ENCODE data around the gene COL18A1.

COL18A1 gene

GRCh38 chr21:45405819-45406762 lies 1.1 kb downstream of the COL18A1 start:
- no peak for TF ChIP-seq CTCF (IDR thresholded peaks at IDR 0.05; ENCODE audit: borderline replicate concordance, control extremely low read depth, extremely low read depth, insufficient read depth, missing control alignments)
- in situ Hi-C loops (cut with MboI; ENCODE audit: low sequenced_read_pairs, unreplicated experiment), result no loop called here
- DNase-seq (ENCODE audit: low spot score), result no peak

GRCh38 chr21:45406801-45407628 lies 2.0 kb downstream of the COL18A1 start:
- in situ Hi-C loops (cut with MboI; ENCODE audit: low sequenced_read_pairs, unreplicated experiment), result no loop called here
- no peak for DNase-seq (ENCODE audit: low spot score)

GRCh38 chr21:45407629-45408247 lies 2.8 kb downstream of the COL18A1 start:
- no peak for TF ChIP-seq CTCF (IDR thresholded peaks at IDR 0.05; ENCODE audit: borderline replicate concordance, control extremely low read depth, extremely low read depth, insufficient read depth, missing control alignments)
- no peak for DNase-seq (ENCODE audit: low spot score)
- in situ Hi-C loops (cut with MboI; ENCODE audit: low sequenced_read_pairs, unreplicated experiment), result no loop called here

More at GRCh38 chr21:45406801-45407628, 2.0 kb downstream of the COL18A1 start:
- no peak for TF ChIP-seq CTCF (IDR thresholded peaks at IDR 0.05; ENCODE audit: borderline replicate concordance, control extremely low read depth, extremely low read depth, insufficient read depth, missing control alignments)

GRCh38 chr21:45408271-45408791 lies 3.4 kb downstream of the COL18A1 start:
- in situ Hi-C loops (cut with MboI; ENCODE audit: low sequenced_read_pairs, unreplicated experiment), result no loop called here
- DNase-seq (ENCODE audit: low spot score), result no peak
- TF ChIP-seq CTCF (IDR thresholded peaks at IDR 0.05; ENCODE audit: borderline replicate concordance, control extremely low read depth, extremely low read depth, insufficient read depth, missing control alignments), result no peak

GRCh38 chr21:45408801-45409261 lies 3.9 kb downstream of the COL18A1 start:
- DNase-seq (ENCODE audit: low spot score), result no peak
- TF ChIP-seq CTCF (IDR thresholded peaks at IDR 0.05; ENCODE audit: borderline replicate concordance, control extremely low read depth, extremely low read depth, insufficient read depth, missing control alignments), result no peak
- in situ Hi-C loops (cut with MboI; ENCODE audit: low sequenced_read_pairs, unreplicated experiment), result no loop called here
